Epithelial cell of prostate (primary cell): ENCODE measurements around the gene PTPRC.

Source experiments
- DNase-seq: peaks from one replicate; pipeline ENCODE4 v3.0.0-alpha.2; 2011; ENCODE audit warnings: low read depth, low spot score
- H3K27ac ChIP-seq: fragments of 450-650 bp; 2 replicates; pipeline ENCODE4 v1.5.1; 2017; ENCODE audit warnings: mild to moderate bottlenecking

Gene PTPRC

DNA sequence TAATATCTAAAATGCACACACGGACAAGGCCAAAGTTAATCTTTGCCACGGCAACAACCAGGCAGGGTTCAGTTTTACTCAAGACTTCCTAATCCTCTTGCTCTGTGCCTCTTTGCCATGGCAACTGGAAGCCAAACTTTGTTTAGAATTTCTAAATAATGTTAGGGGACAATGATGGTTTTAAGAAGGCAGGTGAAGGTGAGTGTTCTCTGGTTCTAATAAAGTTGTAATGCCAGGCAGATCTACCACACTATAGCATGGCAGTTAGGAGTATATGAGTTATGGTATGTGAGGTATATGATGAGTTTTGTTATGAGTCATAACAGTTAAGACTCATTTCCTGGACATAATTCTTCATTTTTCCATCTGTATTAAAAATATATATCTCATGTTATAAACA is 2.7 kb downstream of the PTPRC start:
- H3K27ac ChIP-seq, result no peak overlapping the region
- no peak for DNase-seq

GRCh38 chr1:198641966-198642668 is 3.3 kb downstream of the PTPRC start:
- H3K27ac ChIP-seq, result no peak overlapping the region
- DNase-seq, result no peak

- no peak for DNase-seq
- no peak overlapping the region for H3K27ac ChIP-seq
Measured at GRCh38 chr1:198642983-198643382, 4.1 kb downstream of the PTPRC start.

GRCh38 chr1:198643808-198644207 is 5.0 kb downstream of the PTPRC start:
- no peak for DNase-seq
- no peak overlapping the region for H3K27ac ChIP-seq

GRCh38 chr1:198647055-198647454 is 8.2 kb downstream of the PTPRC start:
- DNase-seq, result no peak
- no peak overlapping the region for H3K27ac ChIP-seq

- DNase-seq, result no peak
- H3K27ac ChIP-seq, result no peak overlapping the region
Measured at GRCh38 chr1:198648592-198648991, 9.8 kb downstream of the PTPRC start.

DNA sequence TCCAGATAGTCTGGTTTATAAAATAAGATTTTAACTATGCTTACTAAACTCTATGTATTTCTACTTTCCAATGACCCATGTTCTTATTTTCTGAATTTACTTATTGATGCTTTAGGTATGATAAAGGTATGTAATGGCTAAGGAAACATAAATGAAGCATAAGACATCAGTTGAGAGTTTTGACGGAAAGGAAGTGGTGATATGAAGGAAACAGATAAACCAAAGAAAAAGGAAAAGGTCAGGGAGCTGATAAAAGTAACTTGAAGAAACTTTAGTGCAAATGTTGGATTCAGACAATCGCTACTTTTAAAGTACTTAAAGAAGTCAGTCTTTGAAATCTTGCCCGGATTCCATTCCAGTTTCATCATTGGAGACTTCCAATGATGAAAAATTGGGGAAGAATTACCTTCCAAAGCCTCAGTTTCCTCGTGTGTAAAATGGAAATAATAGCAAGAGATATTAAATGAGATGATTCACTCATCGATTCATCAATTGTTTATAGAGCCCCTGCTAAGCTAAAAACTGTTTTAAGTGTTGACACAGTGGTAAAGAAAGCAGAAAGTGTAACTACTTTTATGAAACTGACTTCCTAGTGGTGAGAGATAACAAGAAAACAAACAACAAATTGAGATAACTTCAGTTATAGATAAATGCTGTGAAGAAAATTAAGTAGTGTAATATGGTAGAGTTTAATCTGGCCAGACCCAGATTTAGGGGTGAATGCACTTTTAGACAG is 10.6 kb downstream of the PTPRC start:
- DNase-seq, result no peak
- H3K27ac ChIP-seq, result no peak overlapping the region

DNA sequence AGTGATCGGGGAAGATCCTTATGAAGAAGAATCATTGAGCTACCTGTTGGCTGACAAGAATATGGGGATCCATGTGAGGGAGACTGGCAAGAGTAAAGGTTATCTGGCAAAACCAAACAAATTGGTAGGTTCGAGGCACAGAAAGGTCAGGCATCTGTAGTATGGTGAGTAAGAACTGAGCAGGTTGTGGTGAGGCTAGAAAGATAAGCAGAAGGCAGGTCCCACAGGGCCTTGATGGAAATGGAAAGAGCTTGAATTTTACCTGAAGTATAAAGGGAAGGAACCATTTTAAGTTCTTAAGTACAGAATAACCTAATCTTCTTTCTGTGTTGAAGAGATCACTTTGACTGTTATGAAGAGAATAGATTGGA is 11.1 kb downstream of the PTPRC start:
- DNase-seq, result no peak
- H3K27ac ChIP-seq, result no peak overlapping the region

DNA sequence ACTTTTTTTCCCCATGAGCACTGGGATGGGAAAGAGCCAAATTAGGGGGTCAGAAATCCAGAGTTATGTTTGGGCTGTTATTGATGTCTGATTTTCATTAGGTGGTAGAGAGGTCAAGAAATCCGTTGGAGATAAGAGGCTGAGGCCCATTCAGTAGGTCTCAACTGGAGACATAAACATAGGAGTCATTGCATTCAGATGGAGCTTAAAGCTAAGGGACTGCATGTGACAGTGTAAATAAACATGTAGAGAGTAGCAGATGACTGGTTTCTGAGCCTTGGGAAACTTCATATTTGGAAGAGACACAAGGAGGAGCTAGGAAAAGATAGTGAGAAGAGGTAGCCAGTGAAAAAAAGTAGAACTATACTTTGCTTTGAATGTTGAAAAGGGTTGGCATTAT is 11.7 kb downstream of the PTPRC start:
- DNase-seq, result no peak
- no peak overlapping the region for H3K27ac ChIP-seq

GRCh38 chr1:198651650-198652400 is 13.0 kb downstream of the PTPRC start:
- H3K27ac ChIP-seq, result no peak overlapping the region
- no peak for DNase-seq

DNA sequence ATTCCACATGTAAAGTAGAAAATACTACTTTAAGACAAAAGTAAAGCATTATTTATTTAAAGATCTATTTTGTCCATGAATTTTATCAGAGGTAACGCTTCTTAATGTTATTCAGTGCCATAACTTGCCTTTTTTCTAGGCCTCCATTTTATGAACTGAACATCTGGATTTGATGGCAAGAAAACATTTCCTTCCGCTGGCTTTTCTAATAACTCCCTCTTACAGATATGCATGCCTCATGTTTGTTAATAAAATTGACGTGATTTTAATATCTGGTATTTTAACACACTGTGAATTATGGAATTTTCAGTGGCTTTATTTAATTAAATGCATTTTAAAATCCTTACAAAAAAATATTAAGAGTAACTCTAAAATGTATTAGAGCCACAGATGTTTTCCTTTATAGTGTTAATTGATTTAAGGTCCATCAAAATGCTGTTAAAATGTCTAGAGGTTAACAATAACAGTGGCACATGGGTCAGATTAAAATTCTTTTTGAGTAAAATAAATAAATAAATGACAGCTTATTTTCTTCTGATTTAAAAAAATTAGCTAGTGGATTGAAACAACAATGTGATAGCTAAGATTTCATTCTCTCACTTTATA is 15.1 kb downstream of the PTPRC start:
- DNase-seq, result no peak
- no peak overlapping the region for H3K27ac ChIP-seq

DNA sequence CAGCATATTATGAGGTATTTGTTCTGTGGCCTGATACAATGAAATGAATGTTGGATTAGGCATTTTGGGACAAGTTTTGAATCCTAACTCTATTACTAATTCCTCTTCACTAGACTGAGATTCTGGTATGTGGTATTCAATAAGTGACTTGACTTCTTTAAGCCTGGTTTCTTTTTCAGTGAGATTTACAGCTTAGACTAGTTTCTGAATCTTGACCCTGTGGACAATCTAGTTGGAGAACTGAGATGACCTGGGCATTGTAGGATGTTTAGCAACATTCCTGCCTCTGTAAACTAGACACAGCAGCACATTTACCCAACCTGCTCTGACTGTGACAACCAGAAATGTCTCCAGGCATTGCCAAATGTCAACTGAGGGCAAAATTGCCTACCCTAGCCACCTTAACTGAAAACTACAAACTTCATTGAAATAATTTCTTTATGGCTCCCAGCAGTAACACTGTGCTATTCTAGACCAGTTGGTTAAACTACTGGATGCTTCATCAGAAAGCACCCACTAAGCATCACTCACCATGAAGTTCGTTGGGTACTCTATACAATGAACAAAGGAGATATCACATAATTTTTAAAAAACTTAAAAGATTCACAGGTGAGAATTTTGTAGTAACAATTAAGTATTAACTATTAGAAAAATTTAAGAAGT is 16.8 kb downstream of the PTPRC start:
- no peak for DNase-seq
- H3K27ac ChIP-seq, result no peak overlapping the region

GRCh38 chr1:198656500-198656932 is 17.7 kb downstream of the PTPRC start:
- DNase-seq, result peak; percentile 77
- H3K27ac ChIP-seq, result peak overlapping the region; percentile 55

- H3K27ac ChIP-seq, result peak overlapping the region; percentile 55
- DNase-seq, result peak; percentile 86
Measured at GRCh38 chr1:198657550-198658064, 18.8 kb downstream of the PTPRC start.

- no peak overlapping the region for H3K27ac ChIP-seq
- no peak for DNase-seq
Measured at GRCh38 chr1:198660341-198661261, 21.8 kb downstream of the PTPRC start.

DNA sequence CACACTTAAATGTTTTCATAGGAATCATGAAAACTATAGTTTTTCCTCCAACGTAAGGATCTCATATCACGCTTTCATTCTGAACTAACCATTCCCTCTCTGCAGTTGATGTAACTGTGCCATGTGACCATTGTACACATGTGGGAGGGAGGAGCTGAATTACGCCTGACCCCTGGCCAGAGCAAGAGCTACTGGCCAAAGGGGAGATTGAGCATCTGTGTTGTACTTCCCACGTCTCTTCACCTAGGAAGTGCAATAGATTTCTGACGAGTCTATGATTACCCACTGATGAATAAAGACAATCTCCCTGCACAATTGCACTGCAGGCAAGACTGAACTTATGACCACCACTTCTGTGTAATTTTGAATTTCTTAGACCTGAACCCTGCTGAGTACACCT is 24.0 kb downstream of the PTPRC start:
- DNase-seq, result no peak
- H3K27ac ChIP-seq, result no peak overlapping the region

DNA sequence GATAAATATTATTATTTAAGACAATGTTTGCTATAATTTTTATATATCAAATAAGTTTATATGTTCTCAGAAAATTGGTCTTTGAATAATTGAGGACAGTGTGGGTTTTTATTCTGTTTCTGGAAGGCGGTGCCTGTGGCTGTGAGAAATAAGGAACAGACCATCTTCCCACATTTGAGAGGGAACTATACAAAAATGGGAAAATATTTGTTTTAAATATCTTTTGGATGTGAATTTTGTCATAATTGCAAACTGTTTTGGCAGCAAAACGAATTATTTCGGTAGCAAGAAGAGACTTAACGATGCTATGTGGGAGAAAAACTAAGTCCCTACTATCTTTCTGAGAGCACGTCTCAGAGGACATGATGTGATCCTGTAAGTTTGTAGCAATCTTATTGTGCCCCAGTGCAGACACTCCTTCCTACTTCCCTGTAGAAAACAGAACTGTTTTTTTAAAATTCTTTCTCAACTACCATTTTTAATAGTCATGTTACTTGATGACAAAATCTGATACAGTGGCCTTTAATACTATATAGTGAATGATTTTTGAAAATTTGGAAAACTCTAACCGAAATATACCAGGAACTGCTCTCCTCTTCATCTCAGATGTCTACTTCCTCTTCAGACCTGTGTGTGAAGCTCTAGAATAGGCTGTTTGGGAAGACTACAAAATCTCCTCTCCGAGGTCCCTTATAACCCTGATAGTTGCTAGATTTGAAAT is 25.4 kb downstream of the PTPRC start:
- H3K27ac ChIP-seq, result no peak overlapping the region
- DNase-seq, result no peak

DNA sequence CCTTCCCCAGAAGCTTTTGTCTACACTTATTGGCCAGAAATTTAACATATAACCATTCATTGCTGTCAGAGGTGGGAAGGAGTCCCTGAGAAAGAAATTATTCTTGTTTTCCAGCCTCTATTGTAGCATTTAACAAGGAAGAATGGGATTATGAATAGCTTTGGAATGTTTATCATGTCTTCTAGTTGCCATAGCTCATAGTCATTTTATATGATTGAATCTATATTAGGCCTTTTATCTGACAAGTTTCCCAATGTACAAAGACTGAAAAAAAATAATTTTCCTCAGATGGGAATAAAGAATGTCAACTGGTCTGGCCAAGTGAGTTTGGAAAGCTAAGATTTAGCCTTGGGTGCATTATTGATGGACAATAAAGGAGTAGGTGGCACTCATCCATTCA is 28.3 kb downstream of the PTPRC start:
- DNase-seq, result no peak
- H3K27ac ChIP-seq, result no peak overlapping the region
